ENCODE measurements around the gene OCA2. TPM values are rescaled to one million over a fixed set of nuclear protein-coding genes. Genes with fewer than 3 reads are reported as not detected.

The OCA2 gene
- total RNA-seq, 1 experiment from 2014 or later: 0.31 TPM

- Histone ChIP-seq H3K23ac (ENCODE audit: insufficient read length, low read depth, low read length) (no peak overlapping the region), H3K18ac (ENCODE audit: insufficient read length, low read depth, low read length) (no peak overlapping the region), H2BK12ac (ENCODE audit: insufficient read length, low read depth, low read length) (no peak overlapping the region), H4K91ac (ENCODE audit: insufficient read length, low read depth, low read length) (no peak overlapping the region), H3K4me2 (ENCODE audit: insufficient read depth, insufficient read length, low read length) (no peak overlapping the region), H3K79me1 (ENCODE audit: insufficient read depth, low read depth, low read length, poor library complexity, severe bottlenecking) (no peaks in the 10 kb centered on the region), H2AK5ac (ENCODE audit: insufficient read length, low read length) (no peak overlapping the region), H3K14ac (ENCODE audit: insufficient read depth, low read length) (no peak overlapping the region), H3K9ac (ENCODE audit: extremely low read depth, insufficient read length, low read length) (no peak overlapping the region), H3K79me2 (ENCODE audit: insufficient read depth, low read length) (no peaks in the 10 kb centered on the region), H4K20me1 (ENCODE audit: control insufficient read depth, insufficient read depth, insufficient read length) (no peaks in the 10 kb centered on the region), H2BK5ac (ENCODE audit: insufficient read length, low read length) (no peak overlapping the region), H3K27me3 (ENCODE audit: insufficient read depth, low read length) (no peaks in the 10 kb centered on the region), H3K4ac (ENCODE audit: low read depth, low read length) (no peak overlapping the region), H2BK20ac (ENCODE audit: low read depth, low read length, poor library complexity, severe bottlenecking) (no peak overlapping the region), H2AFZ (ENCODE audit: low read length) (no peak overlapping the region), H3K4me1 (ENCODE audit: insufficient read depth, low read length) (no peaks in the 10 kb centered on the region), H2BK120ac (ENCODE audit: low read depth, low read length, poor library complexity, severe bottlenecking) (no peak overlapping the region), H3K9me3 (ENCODE audit: control insufficient read depth, low read depth, low read length) (no peaks in the 10 kb centered on the region), H2BK15ac (ENCODE audit: low read depth, low read length) (no peak overlapping the region), H3K56ac (ENCODE audit: insufficient read length, low read depth, low read length) (no peak overlapping the region), H4K5ac (ENCODE audit: insufficient read length, low read depth, low read length) (no peak overlapping the region), H4K8ac (replicated peaks; ENCODE audit: insufficient read length, low read depth, low read length) (no peak overlapping the region), H3K27ac (ENCODE audit: insufficient read length, low read depth, low read length) (no peak overlapping the region), H3K23me2 (ENCODE audit: insufficient read length, low read depth, low read length, poor library complexity, severe bottlenecking) (no peaks in the 10 kb centered on the region), H3T11ph (ENCODE audit: low read length) (no peak overlapping the region)
- peaks cover 0 to 2% of the 10 kb centered on the region in 2 experiments; a peak in 1 of 5 replicates for H3K9me3 Mint-ChIP-seq
- no CpG with 5 or more reads among the region's 2 CpGs for WGBS (ENCODE audit: extremely low coverage, insufficient read length, low lambda C conversion rate)
- H3K27me3 Mint-ChIP-seq (ENCODE audit: low read depth): peaks cover 2% of the 10 kb centered on the region; the same call in 1 of the 2 replicates
- H3K27ac Mint-ChIP-seq: no peak overlapping the region
- H3K4me3 Mint-ChIP-seq: no peak overlapping the region
- peaks cover 3% of the 10 kb centered on the region in 2 experiments; a peak in 1 of 4 replicates for H3K4me1 Mint-ChIP-seq
- H3K36me3 Mint-ChIP-seq (ENCODE audit: insufficient read depth in 1 of 3, low read depth in 3 of 3): no peaks in the 10 kb centered on the region
- DNase-seq: no peak
- TF ChIP-seq, protein P1, sequence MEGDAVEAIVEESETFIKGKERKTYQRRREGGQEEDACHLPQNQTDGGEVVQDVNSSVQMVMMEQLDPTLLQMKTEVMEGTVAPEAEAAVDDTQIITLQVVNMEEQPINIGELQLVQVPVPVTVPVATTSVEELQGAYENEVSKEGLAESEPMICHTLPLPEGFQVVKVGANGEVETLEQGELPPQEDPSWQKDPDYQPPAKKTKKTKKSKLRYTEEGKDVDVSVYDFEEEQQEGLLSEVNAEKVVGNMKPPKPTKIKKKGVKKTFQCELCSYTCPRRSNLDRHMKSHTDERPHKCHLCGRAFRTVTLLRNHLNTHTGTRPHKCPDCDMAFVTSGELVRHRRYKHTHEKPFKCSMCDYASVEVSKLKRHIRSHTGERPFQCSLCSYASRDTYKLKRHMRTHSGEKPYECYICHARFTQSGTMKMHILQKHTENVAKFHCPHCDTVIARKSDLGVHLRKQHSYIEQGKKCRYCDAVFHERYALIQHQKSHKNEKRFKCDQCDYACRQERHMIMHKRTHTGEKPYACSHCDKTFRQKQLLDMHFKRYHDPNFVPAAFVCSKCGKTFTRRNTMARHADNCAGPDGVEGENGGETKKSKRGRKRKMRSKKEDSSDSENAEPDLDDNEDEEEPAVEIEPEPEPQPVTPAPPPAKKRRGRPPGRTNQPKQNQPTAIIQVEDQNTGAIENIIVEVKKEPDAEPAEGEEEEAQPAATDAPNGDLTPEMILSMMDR (conservative IDR thresholded peaks at IDR 0.05): no peak
These were observed 265.1 kb downstream of the OCA2 start for GRCh38 chr15:27833974-27834373.

Measured in H9 (cell line).